Ishikawa (cell line): ENCODE data around the gene VPS37B.

ENCODE experiments used
- EP300 ChIP-seq: IDR thresholded peaks from 2 replicates; pipeline ENCODE4 v1.6.1; 2012; ENCODE audit warnings: borderline replicate concordance
- RAD21 ChIP-seq: IDR thresholded peaks from 2 replicates; pipeline ENCODE4 v1.6.1; 2012; ENCODE audit warnings: low read depth
- TAF1 ChIP-seq: IDR thresholded peaks from 2 replicates; pipeline ENCODE4 v1.6.1; 2012; ENCODE audit warnings: low read depth, mild to moderate bottlenecking
- USF1 ChIP-seq: IDR thresholded peaks from 2 replicates; pipeline ENCODE4 v1.6.1; 2012
- TF ChIP-seq, protein P1 (sequence below): IDR thresholded peaks from 2 replicates; pipeline ENCODE4 v1.6.1; 2012; ENCODE audit warnings: low read depth, mild to moderate bottlenecking

GRCh38 chr12:122845865-122846621 lies 49.9 kb downstream of the VPS37B start:
- TF ChIP-seq, protein P1, sequence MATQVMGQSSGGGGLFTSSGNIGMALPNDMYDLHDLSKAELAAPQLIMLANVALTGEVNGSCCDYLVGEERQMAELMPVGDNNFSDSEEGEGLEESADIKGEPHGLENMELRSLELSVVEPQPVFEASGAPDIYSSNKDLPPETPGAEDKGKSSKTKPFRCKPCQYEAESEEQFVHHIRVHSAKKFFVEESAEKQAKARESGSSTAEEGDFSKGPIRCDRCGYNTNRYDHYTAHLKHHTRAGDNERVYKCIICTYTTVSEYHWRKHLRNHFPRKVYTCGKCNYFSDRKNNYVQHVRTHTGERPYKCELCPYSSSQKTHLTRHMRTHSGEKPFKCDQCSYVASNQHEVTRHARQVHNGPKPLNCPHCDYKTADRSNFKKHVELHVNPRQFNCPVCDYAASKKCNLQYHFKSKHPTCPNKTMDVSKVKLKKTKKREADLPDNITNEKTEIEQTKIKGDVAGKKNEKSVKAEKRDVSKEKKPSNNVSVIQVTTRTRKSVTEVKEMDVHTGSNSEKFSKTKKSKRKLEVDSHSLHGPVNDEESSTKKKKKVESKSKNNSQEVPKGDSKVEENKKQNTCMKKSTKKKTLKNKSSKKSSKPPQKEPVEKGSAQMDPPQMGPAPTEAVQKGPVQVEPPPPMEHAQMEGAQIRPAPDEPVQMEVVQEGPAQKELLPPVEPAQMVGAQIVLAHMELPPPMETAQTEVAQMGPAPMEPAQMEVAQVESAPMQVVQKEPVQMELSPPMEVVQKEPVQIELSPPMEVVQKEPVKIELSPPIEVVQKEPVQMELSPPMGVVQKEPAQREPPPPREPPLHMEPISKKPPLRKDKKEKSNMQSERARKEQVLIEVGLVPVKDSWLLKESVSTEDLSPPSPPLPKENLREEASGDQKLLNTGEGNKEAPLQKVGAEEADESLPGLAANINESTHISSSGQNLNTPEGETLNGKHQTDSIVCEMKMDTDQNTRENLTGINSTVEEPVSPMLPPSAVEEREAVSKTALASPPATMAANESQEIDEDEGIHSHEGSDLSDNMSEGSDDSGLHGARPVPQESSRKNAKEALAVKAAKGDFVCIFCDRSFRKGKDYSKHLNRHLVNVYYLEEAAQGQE, result no peak
- TF ChIP-seq TAF1 (no peak), USF1 (no peak), EP300 (no peak), RAD21 (no peak)
